Measurements from ENCODE around the gene ANG. TPM values are rescaled to one million over a fixed set of nuclear protein-coding genes. Genes with fewer than 3 reads are reported as not detected.

Gene ANG
- total and polyA plus RNA-seq, 2 donors (not counting 1 experiment from before 2014, with no cell fraction given) = 6.4 to 7.3 TPM

DNA sequence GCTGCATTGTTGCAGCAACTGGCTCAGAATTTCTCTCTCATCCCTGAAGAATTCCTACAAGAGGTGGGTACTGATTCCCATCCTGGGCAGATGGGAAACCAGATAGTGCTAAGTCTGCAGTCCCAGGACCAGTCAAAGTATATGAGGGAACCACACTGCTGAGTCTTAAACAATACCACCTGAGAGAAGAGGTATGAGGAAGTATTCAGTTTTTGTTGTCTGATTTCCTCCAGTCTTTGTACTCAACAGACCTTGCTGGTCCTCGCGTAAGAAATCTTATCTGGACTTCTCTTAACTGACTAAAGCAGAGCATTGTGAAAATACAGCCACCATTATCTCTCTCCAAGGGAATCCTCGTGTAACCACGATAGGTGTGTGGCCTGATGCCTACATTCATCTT, 53.6 kb downstream of the ANG start:
- no peak overlapping the region for H3K4me2 ChIP-seq (ENCODE audit: extremely low read depth, insufficient read depth, low read length)
- no peaks in the 10 kb centered on the region for H4K20me1 ChIP-seq (ENCODE audit: control insufficient read depth, extremely low read depth, insufficient read depth, low read length)
- H3K36me3 ChIP-seq (ENCODE audit: control insufficient read depth, insufficient read depth, low read length) = no peaks in the 10 kb centered on the region
- H3K79me2 ChIP-seq (ENCODE audit: control insufficient read depth, insufficient read depth, low read length) = no peaks in the 10 kb centered on the region
- no peak overlapping the region for H2AFZ ChIP-seq (ENCODE audit: low read length)
- no peak for DNase-seq (ENCODE audit: low read depth in 2 of 2)
- H3K4me1 ChIP-seq (ENCODE audit: control insufficient read depth, extremely low read depth, insufficient read depth, low read length) = no peaks in the 10 kb centered on the region
- no peaks in the 10 kb centered on the region for H3K27me3 ChIP-seq (ENCODE audit: control insufficient read depth, insufficient read depth, low read length)
- TF ChIP-seq, protein P1, sequence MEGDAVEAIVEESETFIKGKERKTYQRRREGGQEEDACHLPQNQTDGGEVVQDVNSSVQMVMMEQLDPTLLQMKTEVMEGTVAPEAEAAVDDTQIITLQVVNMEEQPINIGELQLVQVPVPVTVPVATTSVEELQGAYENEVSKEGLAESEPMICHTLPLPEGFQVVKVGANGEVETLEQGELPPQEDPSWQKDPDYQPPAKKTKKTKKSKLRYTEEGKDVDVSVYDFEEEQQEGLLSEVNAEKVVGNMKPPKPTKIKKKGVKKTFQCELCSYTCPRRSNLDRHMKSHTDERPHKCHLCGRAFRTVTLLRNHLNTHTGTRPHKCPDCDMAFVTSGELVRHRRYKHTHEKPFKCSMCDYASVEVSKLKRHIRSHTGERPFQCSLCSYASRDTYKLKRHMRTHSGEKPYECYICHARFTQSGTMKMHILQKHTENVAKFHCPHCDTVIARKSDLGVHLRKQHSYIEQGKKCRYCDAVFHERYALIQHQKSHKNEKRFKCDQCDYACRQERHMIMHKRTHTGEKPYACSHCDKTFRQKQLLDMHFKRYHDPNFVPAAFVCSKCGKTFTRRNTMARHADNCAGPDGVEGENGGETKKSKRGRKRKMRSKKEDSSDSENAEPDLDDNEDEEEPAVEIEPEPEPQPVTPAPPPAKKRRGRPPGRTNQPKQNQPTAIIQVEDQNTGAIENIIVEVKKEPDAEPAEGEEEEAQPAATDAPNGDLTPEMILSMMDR (conservative IDR thresholded peaks at IDR 0.05 in 1 of 2, IDR thresholded peaks at IDR 0.05 in 1 of 2; ENCODE audit: low read depth in 1 of 2, low read length in 2 of 2) = no peak
- no peak for TF ChIP-seq EZH2 (IDR thresholded peaks at IDR 0.05; ENCODE audit: low read length, missing control alignments)
- no peak overlapping the region for H3K4me3 ChIP-seq (replicated peaks in 1 of 4; ENCODE audit: control extremely low read depth in 1 of 4, insufficient read depth in 1 of 4, low read depth in 3 of 4, low read length in 4 of 4)
- no peaks in the 10 kb centered on the region for H3K9me3 ChIP-seq (ENCODE audit: control insufficient read depth, insufficient read depth, low read depth, low read length)
- H3K27ac ChIP-seq (ENCODE audit: insufficient read depth, low read length) = no peak overlapping the region
- H3K9ac ChIP-seq (ENCODE audit: insufficient read depth, low read length) = no peak overlapping the region

DNA sequence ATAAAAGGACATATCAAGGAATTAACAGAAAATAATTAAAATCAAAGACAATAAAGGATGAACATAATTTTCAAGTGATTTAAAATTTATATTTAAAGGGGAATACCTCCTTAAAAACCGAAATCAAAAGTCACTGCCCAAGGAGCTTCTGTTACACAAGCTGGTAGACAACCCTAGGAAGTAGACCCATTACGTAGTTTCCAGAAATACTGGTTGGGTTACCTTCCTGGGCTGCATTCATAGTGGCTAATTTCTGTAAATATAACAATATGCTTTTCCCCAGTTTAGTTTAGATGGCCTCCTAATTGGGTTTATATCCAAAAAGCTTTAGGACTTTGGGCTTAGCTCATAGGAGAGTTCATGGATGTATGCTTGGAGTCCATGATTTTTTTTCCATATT, 55.0 kb downstream of the ANG start:
- no peaks in the 10 kb centered on the region for H3K36me3 ChIP-seq (ENCODE audit: control insufficient read depth, insufficient read depth, low read length)
- H3K9me3 ChIP-seq (ENCODE audit: control insufficient read depth, insufficient read depth, low read depth, low read length) = no peaks in the 10 kb centered on the region
- H2AFZ ChIP-seq (ENCODE audit: low read length) = no peak overlapping the region
- no peak overlapping the region for H3K4me3 ChIP-seq (replicated peaks in 1 of 4; ENCODE audit: control extremely low read depth in 1 of 4, insufficient read depth in 1 of 4, low read depth in 3 of 4, low read length in 4 of 4)
- TF ChIP-seq, protein P1 (conservative IDR thresholded peaks at IDR 0.05 in 1 of 2, IDR thresholded peaks at IDR 0.05 in 1 of 2; ENCODE audit: low read depth in 1 of 2, low read length in 2 of 2) = no peak
- no peak for TF ChIP-seq EZH2 (IDR thresholded peaks at IDR 0.05; ENCODE audit: low read length, missing control alignments)
- no peaks in the 10 kb centered on the region for H3K27me3 ChIP-seq (ENCODE audit: control insufficient read depth, insufficient read depth, low read length)
- DNase-seq (ENCODE audit: low read depth in 2 of 2) = no peak
- no peaks in the 10 kb centered on the region for H3K79me2 ChIP-seq (ENCODE audit: control insufficient read depth, insufficient read depth, low read length)
- H4K20me1 ChIP-seq (ENCODE audit: control insufficient read depth, extremely low read depth, insufficient read depth, low read length) = no peaks in the 10 kb centered on the region
- H3K4me1 ChIP-seq (ENCODE audit: control insufficient read depth, extremely low read depth, insufficient read depth, low read length) = no peaks in the 10 kb centered on the region
- no peak overlapping the region for H3K9ac ChIP-seq (ENCODE audit: insufficient read depth, low read length)
- no peak overlapping the region for H3K4me2 ChIP-seq (ENCODE audit: extremely low read depth, insufficient read depth, low read length)
- H3K27ac ChIP-seq (ENCODE audit: insufficient read depth, low read length) = no peak overlapping the region

Other genes starting within 250 kb of the ANG start
- gene OSGEP, start 234.0 kb upstream of the ANG start, total RNA-seq = 29.5 and 34.0 TPM in 2 replicates
- 18.1 and 26.2 TPM in 2 replicates for gene OSGEP, start 234.0 kb upstream of the ANG start, polyA plus RNA-seq
- 66.6 and 86.5 TPM in 2 replicates for gene APEX1, start 233.5 kb upstream of the ANG start, total RNA-seq
- gene APEX1, start 233.5 kb upstream of the ANG start, polyA plus RNA-seq = 187 and 278 TPM in 2 replicates
- 24.7 and 30.9 TPM in 2 replicates for gene PIP4P1, start 227.3 kb upstream of the ANG start, total RNA-seq
- gene PIP4P1, start 227.3 kb upstream of the ANG start, polyA plus RNA-seq = 34.9 and 39.5 TPM in 2 replicates
- 4.4 and 6.9 TPM in 2 replicates for gene PNP, start 219.4 kb upstream of the ANG start, total RNA-seq
- 25.7 and 54.5 TPM in 2 replicates for gene PNP, start 219.4 kb upstream of the ANG start, polyA plus RNA-seq
- gene RNASE10, start 183.2 kb upstream of the ANG start, total RNA-seq = not detected in 2 replicates
- gene RNASE10, start 183.2 kb upstream of the ANG start, polyA plus RNA-seq = not detected in 2 replicates
- gene RNASE9, start 127.7 kb upstream of the ANG start, total RNA-seq = not detected in 2 replicates
- not detected in 2 replicates for gene RNASE9, start 127.7 kb upstream of the ANG start, polyA plus RNA-seq
- not detected in 2 replicates for gene RNASE11, start 100.8 kb upstream of the ANG start, total RNA-seq
- gene RNASE11, start 100.8 kb upstream of the ANG start, polyA plus RNA-seq = not detected in 2 replicates
- not detected in 2 replicates for gene RNASE12, start 97.4 kb upstream of the ANG start, total RNA-seq
- gene RNASE12, start 97.4 kb upstream of the ANG start, polyA plus RNA-seq = not detected in 2 replicates
- not detected in 2 replicates for gene OR6S1, start 47.1 kb upstream of the ANG start, total RNA-seq
- not detected in 2 replicates for gene OR6S1, start 47.1 kb upstream of the ANG start, polyA plus RNA-seq
- gene RNASE4, start 4.2 kb upstream of the ANG start, total RNA-seq = 20.0 and 22.1 TPM in 2 replicates
- 25.0 and 43.9 TPM in 2 replicates for gene RNASE4, start 4.2 kb upstream of the ANG start, polyA plus RNA-seq
- not detected in 2 replicates for gene EDDM3A, start 57.1 kb downstream of the ANG start, total RNA-seq
- gene EDDM3A, start 57.1 kb downstream of the ANG start, polyA plus RNA-seq = not detected in 2 replicates
- not detected in 2 replicates for gene EDDM3B, start 79.6 kb downstream of the ANG start, total RNA-seq
- not detected in 2 replicates for gene EDDM3B, start 79.6 kb downstream of the ANG start, polyA plus RNA-seq
- gene RNASE6, start 92.5 kb downstream of the ANG start, total RNA-seq = not detected in 2 replicates
- not detected in 2 replicates for gene RNASE6, start 92.5 kb downstream of the ANG start, polyA plus RNA-seq
- not detected in 2 replicates for gene RNASE1, start 114.1 kb downstream of the ANG start, total RNA-seq
- not detected in 2 replicates for gene RNASE1, start 114.1 kb downstream of the ANG start, polyA plus RNA-seq
- gene RNASE3, start 202.6 kb downstream of the ANG start, total RNA-seq = not detected in 2 replicates
- gene RNASE3, start 202.6 kb downstream of the ANG start, polyA plus RNA-seq = not detected in 2 replicates

Data from fibroblast of lung (primary cell).